Stimulated activated CD4-positive, alpha-beta T cell treated with anti-CD3 and anti-CD28 coated beads, Interleukin-2, amount 100 ng/mL, for 4 hours (primary cell): ENCODE measurements around the gene FILIP1.
A peak's percentile ranks its signal among the peaks of the same experiment; 100 is the strongest.

Experiments
- DNase-seq: peaks from one replicate; pipeline ENCODE4 v3.0.0-alpha.2; 2020; ENCODE audit warnings: low read depth

FILIP1 gene

GRCh38 chr6:75296811-75297779 lies 196.5 kb downstream of the FILIP1 start:
- DNase-seq: no peak

- DNase-seq: no peak
Measured at GRCh38 chr6:75292555-75292954, 201.0 kb downstream of the FILIP1 start.

DNA sequence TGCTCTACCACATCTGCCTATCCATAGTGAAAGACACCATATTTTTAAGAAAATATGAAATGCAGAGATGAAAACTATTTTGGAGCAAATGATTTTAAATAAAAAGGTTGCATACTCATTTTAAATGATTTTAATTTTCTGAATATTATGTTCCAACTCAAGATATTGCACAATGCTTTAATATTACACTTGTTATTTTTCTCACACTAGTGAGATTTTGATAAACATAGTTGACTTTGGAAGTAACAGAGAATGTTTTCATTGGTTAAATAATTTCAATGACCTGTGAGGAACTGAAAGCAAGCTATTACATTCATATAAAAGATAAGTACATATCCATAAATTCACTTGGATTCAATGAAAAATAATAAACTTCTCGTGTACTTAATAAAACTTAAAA lies 201.9 kb downstream of the FILIP1 start:
- DNase-seq: no peak

- DNase-seq: no peak
Measured at GRCh38 chr6:75291331-75291730, 202.3 kb downstream of the FILIP1 start.

DNA sequence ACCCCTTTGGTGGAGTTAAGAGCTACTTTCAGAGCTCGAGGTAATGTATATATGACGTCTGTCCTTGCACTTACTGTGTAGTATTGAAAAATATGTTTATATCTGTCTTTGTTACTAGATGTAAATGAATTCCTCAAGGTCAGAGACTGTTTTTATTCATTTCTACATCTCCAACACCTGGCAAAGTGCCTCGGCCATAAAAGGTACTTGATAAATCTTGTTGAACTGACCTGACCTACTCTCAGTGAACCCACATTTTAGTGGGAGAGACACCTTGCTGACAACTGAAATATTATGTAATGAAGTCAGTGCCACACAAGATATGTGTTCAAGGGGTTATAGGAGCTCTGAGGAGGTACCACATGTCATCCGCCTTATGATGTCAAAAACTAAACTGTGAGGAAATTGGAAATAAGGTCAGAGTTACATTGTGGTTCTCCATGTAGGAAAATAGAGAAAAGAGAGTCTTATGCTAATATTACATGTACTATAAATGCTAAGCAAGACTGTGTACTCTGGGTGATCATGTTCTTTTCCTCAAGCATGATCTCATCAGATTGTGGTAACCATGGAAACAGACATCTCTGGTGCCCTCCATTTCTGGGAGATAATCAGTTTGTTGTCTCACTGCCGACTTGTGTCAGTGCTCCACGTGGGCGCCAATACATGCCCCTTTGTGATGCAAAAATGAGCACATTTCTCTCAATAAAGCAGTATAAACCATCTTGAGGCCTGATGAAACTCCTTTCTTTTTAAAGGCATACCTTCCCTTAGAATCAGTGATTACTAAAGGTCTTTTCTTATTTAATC lies 203.3 kb downstream of the FILIP1 start:
- no peak for DNase-seq

DNA sequence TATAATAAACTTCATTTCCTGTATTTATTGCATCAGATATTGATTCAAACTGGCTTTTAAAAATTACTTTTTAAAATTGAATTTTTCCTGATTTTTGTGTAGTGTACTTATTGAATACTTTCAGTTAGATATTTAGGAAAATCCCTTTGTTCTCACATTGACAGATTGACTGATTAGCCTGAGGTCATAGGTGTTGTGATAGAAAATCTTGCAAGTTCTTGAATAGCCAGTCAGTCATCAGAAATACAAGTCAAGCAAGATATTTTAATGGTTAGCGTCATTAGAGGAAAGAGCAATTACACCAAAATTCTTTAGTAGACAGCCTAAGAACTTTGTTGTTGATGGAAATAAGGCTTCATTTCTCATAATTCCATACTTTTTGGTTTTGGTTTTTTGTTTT lies 205.6 kb downstream of the FILIP1 start:
- no peak for DNase-seq

GRCh38 chr6:75287424-75287823 lies 206.2 kb downstream of the FILIP1 start:
- no peak for DNase-seq

GRCh38 chr6:75286955-75287354 lies 206.6 kb downstream of the FILIP1 start:
- DNase-seq: no peak

- no peak for DNase-seq
Measured at GRCh38 chr6:75285283-75285639, 208.3 kb downstream of the FILIP1 start.

DNA sequence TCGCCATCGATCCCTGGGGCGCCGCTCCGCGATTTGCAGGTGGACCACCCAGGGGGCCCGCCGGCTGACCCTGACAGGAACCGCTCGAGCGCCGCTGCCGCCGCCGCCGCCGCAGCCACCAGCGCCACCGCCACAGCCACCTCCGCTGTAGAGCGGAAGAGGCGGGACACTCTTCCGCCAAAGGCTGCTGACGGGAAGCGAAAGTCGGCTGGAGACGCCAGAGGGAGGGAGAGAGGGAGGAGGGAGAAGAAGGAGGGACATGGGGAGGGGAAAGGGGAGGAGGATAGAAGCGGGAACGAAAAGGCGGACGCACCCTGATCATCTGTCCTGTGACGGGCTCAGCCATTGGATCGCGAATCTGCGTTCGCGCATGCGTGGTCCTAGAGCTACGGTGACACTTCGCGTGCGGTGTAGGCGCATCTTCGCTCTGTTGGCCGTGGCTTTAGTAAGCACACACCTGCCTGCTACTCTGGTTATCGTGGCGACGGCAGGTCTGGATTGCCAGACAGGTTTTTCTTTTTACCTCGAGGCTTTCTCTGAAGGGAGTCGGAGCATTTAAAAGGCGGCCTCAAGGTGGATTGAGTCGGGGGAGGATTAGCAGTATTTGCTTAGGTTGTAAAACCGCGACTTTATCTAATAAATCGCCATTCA lies 208.8 kb downstream of the FILIP1 start, which contains the start of gene TMEM30A:
TSS of gene TMEM30A (minus strand) at position 161 of the 651 bp plus-strand sequence. CDS start at position 7, 154 bp downstream.
- DNase-seq: peak; percentile 95

DNA sequence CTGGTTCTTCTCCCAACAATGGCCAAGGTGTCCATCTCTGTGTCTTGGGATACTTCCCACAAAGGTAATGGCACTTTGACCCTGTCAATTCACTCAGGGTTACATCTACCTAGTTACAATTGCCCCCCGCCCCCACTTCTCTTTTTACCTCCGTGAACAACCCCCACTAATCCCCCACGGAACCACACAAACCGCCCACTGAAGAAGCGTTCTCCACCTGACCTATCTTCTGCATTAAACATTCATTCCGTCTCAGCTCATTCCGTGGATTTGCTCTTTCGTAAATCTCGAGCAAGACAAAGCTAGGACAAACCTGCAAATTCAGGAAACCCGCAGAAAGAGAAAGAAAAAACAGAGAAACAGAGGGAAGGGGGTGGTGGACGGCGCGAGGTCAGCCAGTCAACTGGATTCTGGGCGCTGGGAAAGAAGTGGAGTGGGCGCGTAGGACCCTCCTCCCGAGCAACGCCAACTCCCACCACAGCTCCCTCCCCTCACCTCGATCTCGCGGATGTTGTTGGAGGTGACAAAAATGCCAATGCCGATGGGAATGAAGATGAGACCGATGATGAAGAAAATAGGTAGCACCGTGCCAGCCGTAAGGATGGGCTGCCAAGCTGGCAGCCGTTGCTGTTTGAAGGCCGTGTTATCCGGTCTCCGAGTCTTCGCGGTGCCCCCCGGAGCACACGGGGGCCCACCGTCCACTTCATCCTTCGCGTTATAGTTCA lies 209.5 kb downstream of the FILIP1 start:
- no peak for DNase-seq

DNA sequence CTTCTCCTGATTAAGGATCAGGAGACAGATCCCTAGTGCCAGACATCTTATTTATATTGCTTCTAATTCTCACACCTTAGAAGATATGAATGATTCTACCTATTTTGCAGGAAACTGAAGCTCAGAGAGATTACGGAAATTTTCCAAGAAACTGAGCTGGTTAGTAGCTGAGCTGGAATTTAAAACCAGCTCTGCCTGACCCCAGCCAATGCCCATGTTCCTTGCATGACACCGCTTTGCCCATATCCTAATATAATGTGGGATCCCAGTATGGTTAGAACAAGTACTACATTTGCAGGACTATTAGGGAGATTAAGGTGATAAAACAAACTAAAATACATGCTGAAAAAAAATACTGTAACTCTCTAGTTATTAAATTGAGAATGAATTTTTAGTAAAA lies 210.9 kb downstream of the FILIP1 start:
- DNase-seq: no peak

GRCh38 chr6:75281653-75282052 lies 211.9 kb downstream of the FILIP1 start:
- DNase-seq: no peak

GRCh38 chr6:75280131-75280855 lies 213.3 kb downstream of the FILIP1 start:
- DNase-seq: no peak

DNA sequence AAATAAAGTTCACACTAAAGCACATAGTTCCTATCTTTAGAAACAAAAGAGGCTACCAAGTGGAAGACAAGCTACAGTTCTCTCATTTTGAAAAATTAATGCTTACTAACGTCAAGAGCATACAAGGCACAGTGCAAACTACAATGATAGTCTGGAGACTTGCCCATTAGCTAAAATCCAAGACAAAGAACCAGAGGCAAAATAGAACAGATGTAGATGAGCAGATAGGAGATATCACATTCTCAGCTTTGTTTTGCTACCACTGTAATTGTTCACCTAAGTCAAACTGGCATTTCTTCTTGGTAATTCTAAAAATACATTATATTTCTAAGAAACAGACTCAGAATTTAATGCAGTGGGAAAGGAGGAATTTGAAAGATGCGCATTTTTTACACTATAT lies 214.2 kb downstream of the FILIP1 start:
- DNase-seq: no peak

DNA sequence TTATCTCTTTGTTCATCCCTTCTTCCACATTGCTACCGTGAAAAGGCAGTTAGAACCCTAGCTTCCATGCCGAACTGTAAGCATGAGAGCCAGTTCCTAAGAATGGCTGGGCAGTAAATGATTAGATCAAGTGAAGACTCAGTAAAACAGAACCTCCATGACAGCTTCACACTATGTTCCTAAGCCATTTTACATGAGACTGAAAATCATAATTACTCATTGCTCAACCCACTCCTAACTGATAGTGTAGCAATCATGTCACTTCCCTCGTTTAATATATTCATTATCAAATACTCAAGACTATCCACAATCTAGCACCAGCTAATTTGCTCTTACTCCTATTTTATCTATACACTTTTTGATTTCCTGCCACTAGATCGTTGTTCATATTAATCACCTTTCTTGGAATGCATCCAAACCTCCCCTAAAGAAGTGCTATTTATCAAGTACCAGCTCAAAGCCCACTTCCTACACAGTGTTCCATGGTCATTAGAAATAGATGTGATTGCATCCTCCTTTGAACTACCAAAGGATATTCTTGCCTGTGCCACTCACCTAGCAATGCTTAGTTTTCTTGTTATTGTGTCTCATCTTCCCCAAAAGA lies 215.0 kb downstream of the FILIP1 start:
- no peak for DNase-seq

- DNase-seq: no peak
Measured at GRCh38 chr6:75275067-75275466, 218.5 kb downstream of the FILIP1 start.

GRCh38 chr6:75273009-75273408 lies 220.6 kb downstream of the FILIP1 start:
- DNase-seq: no peak

DNA sequence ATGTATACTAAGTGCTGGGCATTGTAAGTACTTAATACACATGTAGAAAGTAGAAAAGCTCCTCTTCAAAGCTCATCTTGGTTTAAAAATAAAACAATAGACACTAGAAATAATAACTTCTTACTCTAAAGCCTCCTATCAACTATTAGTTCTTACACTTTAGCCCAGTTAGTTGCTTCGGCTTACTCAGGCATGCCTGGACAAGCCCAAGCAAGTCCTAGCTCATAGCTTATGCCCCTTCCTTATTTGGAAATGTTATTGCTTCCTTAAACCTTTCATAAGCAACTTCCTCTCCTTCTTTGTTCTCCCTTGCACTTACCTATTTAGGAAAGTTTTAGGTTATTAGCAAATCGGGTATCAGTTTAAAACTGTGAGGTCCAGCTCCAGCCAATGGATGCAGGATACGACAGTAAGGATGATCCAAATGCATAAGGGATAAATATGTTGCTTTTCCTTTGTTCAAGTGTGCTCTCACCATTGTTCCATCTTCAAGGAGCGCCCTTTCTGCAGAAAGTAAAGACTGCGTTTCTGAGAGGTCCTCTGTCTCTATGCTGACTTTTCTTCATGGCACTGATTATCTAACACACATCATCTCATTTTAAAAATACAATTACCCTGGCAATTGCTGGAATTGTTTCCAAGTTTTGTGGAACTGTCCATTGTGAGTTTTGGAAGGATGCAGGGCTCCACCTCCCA lies 221.3 kb downstream of the FILIP1 start:
- DNase-seq: no peak

DNA sequence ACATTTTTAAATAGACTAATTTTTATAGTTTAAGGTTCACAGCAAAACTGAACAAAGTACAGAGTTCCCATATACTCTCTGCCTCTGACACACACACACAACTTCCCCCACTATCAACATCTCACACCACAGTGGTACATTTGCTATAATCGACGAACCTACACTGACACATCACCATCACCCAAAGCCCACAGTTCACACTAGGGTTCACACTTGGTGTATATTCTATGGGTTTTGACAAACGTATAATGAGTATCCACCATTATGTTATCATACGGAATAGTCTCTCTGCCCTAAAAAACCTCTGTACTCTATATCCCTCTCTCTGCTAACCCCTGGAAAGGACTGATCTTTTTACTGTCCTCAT lies 224.6 kb downstream of the FILIP1 start:
- DNase-seq: no peak
